T-cell (primary cell): ENCODE results near the gene PRKN. TPM values are rescaled to one million over a fixed set of nuclear protein-coding genes. Genes with fewer than 3 reads are reported as not detected.

ENCODE experiments used
- ATAC-seq, 4 experiments: fragments of 200-7000 bp in 3 of 4; fragments of 150-1000 bp in 1 of 4; cut with Tn5 transposase; replicated peaks in 1 of 4; 1 replicate in 3 of 4; 2 replicates in 1 of 4; pipeline ENCODE4 v1.10.0; 2021; ENCODE audit warnings: moderate library complexity in 3 of 4, mild to moderate bottlenecking in 2 of 4, moderate number of reproducible peaks in 1 of 4
- CTCF ChIA-PET, 2 donors: fragments of 300-600 bp; sonication (Branson Sonifier 250); formaldehyde crosslinking; loops; one replicate each; lab custom pipeline; 2022; ENCODE audit warnings: antibody characterized with exemption in 2 of 2; lab: Charles Lee
- POLR2A ChIA-PET, 2 donors: fragments of 300-600 bp; sonication (Branson Sonifier 250); formaldehyde crosslinking; loops; one replicate each; lab custom pipeline; 2022; ENCODE audit warnings: antibody characterized with exemption in 2 of 2; lab: Charles Lee
- DNase-seq, 35 experiments: peaks; one replicate each; pipeline versions ENCODE4 v3.0.0 to v3.0.0-alpha.2; 2013 to 2023
- H3K27ac ChIP-seq: one replicate; pipeline ENCODE4 v1.5.1; 2013; ENCODE audit warnings: low read length
- H3K27me3 ChIP-seq, 2 experiments: replicated peaks in 1 of 2; 1 replicate in 1 of 2; 2 replicates in 1 of 2; pipeline versions ENCODE4 v1.6.1 to v1.7.0; 2013; ENCODE audit warnings: low read length in 1 of 2, mixed read lengths in 1 of 2; ENCODE audit not compliant: control insufficient read depth in 2 of 2, insufficient read depth in 2 of 2; ENCODE audit errors: extremely low read depth in 1 of 2
- H3K36me3 ChIP-seq, 2 donors: 1 replicate in 1 of 2; 2 replicates in 1 of 2; pipeline versions ENCODE4 v1.6.1 to v1.7.0; 2013; ENCODE audit warnings: low read length in 1 of 2; ENCODE audit not compliant: control insufficient read depth in 2 of 2, insufficient read depth in 1 of 2; ENCODE audit errors: extremely low read depth in 1 of 2
- H3K4me1 ChIP-seq, 2 experiments: 1 replicate in 1 of 2; 2 replicates in 1 of 2; pipeline versions ENCODE4 v1.6.1 to v1.7.0; 2013; ENCODE audit warnings: low read length in 2 of 2, mixed read lengths in 1 of 2; ENCODE audit not compliant: insufficient read depth in 2 of 2, control insufficient read depth in 1 of 2; ENCODE audit errors: extremely low read depth in 1 of 2
- H3K4me3 ChIP-seq, 2 donors: 1 replicate in 1 of 2; 2 replicates in 1 of 2; pipeline versions ENCODE4 v1.5.1 to v1.7.0; 2013; ENCODE audit warnings: mild to moderate bottlenecking in 2 of 2, low read length in 1 of 2, moderate library complexity in 1 of 2; ENCODE audit not compliant: control insufficient read depth in 1 of 2; ENCODE audit errors: extremely low read depth in 1 of 2
- H3K9me3 ChIP-seq: 2 replicates; pipeline ENCODE4 v1.7.0; 2013
- H3K27ac Mint-ChIP-seq, 2 donors: one replicate each; pipeline ENCODE4 v1.8.0; 2020 to 2021; ENCODE audit warnings: mild to moderate bottlenecking in 2 of 2, mixed read lengths in 2 of 2
- H3K27me3 Mint-ChIP-seq, 2 donors: one replicate each; pipeline ENCODE4 v1.8.0; 2021 to 2022; ENCODE audit warnings: mixed read lengths in 2 of 2
- H3K36me3 Mint-ChIP-seq: one replicate; pipeline ENCODE4 v1.8.0; 2021; ENCODE audit warnings: mixed read lengths
- H3K4me1 Mint-ChIP-seq, 3 donors: one replicate each; pipeline ENCODE4 v1.8.0; 2020 to 2022; ENCODE audit warnings: mixed read lengths in 3 of 3, mild to moderate bottlenecking in 1 of 3
- H3K4me3 Mint-ChIP-seq, 3 donors: one replicate each; pipeline ENCODE4 v1.8.0; 2020 to 2022; ENCODE audit warnings: mild to moderate bottlenecking in 3 of 3, mixed read lengths in 3 of 3, moderate library complexity in 3 of 3
- H3K9me3 Mint-ChIP-seq, 3 donors: one replicate each; pipeline ENCODE4 v1.8.0; 2020 to 2022; ENCODE audit warnings: mixed read lengths in 3 of 3
- WGBS: methylation state at CpG from one replicate; pipeline ENCODE4 v1.1.5; 2013; ENCODE audit warnings: missing lambda C conversion rate; ENCODE audit not compliant: insufficient coverage; 5-methylcytosine and 5-hydroxymethylcytosine counted together
- total RNA-seq, 35 experiments: library from RNA in 6 of 35; stranded (reverse) in 6 of 35; fragments of 120-200 nt in 1 of 35; gene quantifications; one replicate each; pipeline versions ENCODE4 v1.2.1 to v1.2.4 and lab custom pipeline; 2013 to 2026

PRKN gene
- total RNA-seq, 5 donors from 2014 or later (not counting 1 experiment from before 2014, with no cell fraction given), result 3.4 to 7.7 (median 6.1) TPM

GRCh38 chr6:161536224-161536630 lies 1191.3 kb downstream of the PRKN start:
- Mint-ChIP-seq H3K36me3 (no peaks in the 10 kb centered on the region), H3K9me3 (peaks cover 0 to 4% (median 0%) of the 10 kb centered on the region in 3 donors), H3K4me1 (no peaks in the 10 kb centered on the region), H3K27me3 (no peaks in the 10 kb centered on the region), H3K27ac (no peak overlapping the region), H3K4me3 (no peak overlapping the region)
- H3K27ac ChIP-seq, result no peak overlapping the region
- ATAC-seq (no peak), DNase-seq (no peak)
- no peak overlapping the region for H3K4me3 ChIP-seq
- 100% methylated on average over 1 of the region's 3 CpGs for WGBS
- ChIA-PET CTCF (no interaction called here), POLR2A (no interaction called here)
- no peaks in the 10 kb centered on the region for H3K4me1 ChIP-seq
- H3K9me3 ChIP-seq, result no peaks in the 10 kb centered on the region
- no peaks in the 10 kb centered on the region for H3K27me3 ChIP-seq
- no peaks in the 10 kb centered on the region for H3K36me3 ChIP-seq

- Mint-ChIP-seq H3K4me1 (no peaks in the 10 kb centered on the region), H3K9me3 (peaks cover 0 to 4% (median 0%) of the 10 kb centered on the region in 3 donors), H3K36me3 (no peaks in the 10 kb centered on the region), H3K4me3 (no peak overlapping the region), H3K27me3 (no peaks in the 10 kb centered on the region), H3K27ac (no peak overlapping the region)
- Histone ChIP-seq H3K4me3 (no peak overlapping the region), H3K9me3 (no peaks in the 10 kb centered on the region), H3K36me3 (no peaks in the 10 kb centered on the region), H3K27ac (no peak overlapping the region), H3K4me1 (no peaks in the 10 kb centered on the region), H3K27me3 (no peaks in the 10 kb centered on the region)
- DNase-seq (no peak), ATAC-seq (no peak)
- WGBS, result 89% methylated on average over 10 of the region's 13 CpGs
- ChIA-PET POLR2A (no interaction called here), CTCF (no interaction called here)
Observed at GRCh38 chr6:161534264-161534873, 1193.2 kb downstream of the PRKN start.

GRCh38 chr6:161533266-161533665 lies 1194.3 kb downstream of the PRKN start:
- Mint-ChIP-seq H3K27me3 (no peaks in the 10 kb centered on the region), H3K36me3 (no peaks in the 10 kb centered on the region)

GRCh38 chr6:161532536-161532935 lies 1195.0 kb downstream of the PRKN start:
- no peaks in the 10 kb centered on the region for H3K27me3 ChIP-seq
- H3K36me3 ChIP-seq, result no peaks in the 10 kb centered on the region
- H3K4me3 ChIP-seq, result no peak overlapping the region
- Mint-ChIP-seq H3K36me3 (no peaks in the 10 kb centered on the region), H3K4me1 (no peaks in the 10 kb centered on the region), H3K27ac (no peak overlapping the region), H3K4me3 (no peak overlapping the region), H3K27me3 (no peaks in the 10 kb centered on the region), H3K9me3 (peaks cover 0 to 4% (median 0%) of the 10 kb centered on the region in 3 donors)
- WGBS, result 80% methylated on average over 3 of the region's 6 CpGs
- ChIA-PET POLR2A (no interaction called here), CTCF (no interaction called here)
- H3K4me1 ChIP-seq, result no peaks in the 10 kb centered on the region
- ATAC-seq (no peak), DNase-seq (no peak)
- no peaks in the 10 kb centered on the region for H3K9me3 ChIP-seq
- no peak overlapping the region for H3K27ac ChIP-seq

More at GRCh38 chr6:161533266-161533665, 1194.3 kb downstream of the PRKN start:
- H3K27ac ChIP-seq, result no peak overlapping the region
- WGBS, result 71% methylated on average over 9 of the region's 9 CpGs
- no peaks in the 10 kb centered on the region for H3K9me3 ChIP-seq
- CTCF ChIA-PET, result no interaction called here
- H3K27me3 ChIP-seq, result no peaks in the 10 kb centered on the region
- H3K9me3 Mint-ChIP-seq, result peaks cover 0 to 4% (median 0%) of the 10 kb centered on the region in 3 donors
- no peaks in the 10 kb centered on the region for H3K4me1 ChIP-seq
- POLR2A ChIA-PET, result no interaction called here
- H3K36me3 ChIP-seq, result no peaks in the 10 kb centered on the region
- H3K4me3 ChIP-seq, result no peak overlapping the region
- DNase-seq, result no peak
- no peaks in the 10 kb centered on the region for H3K4me1 Mint-ChIP-seq
- no peak overlapping the region for H3K27ac Mint-ChIP-seq
- H3K4me3 Mint-ChIP-seq, result no peak overlapping the region
- no peak for ATAC-seq

- no peak overlapping the region for H3K27ac ChIP-seq
- Mint-ChIP-seq H3K36me3 (no peaks in the 10 kb centered on the region), H3K4me3 (no peak overlapping the region), H3K27ac (no peak overlapping the region), H3K4me1 (no peaks in the 10 kb centered on the region), H3K27me3 (no peaks in the 10 kb centered on the region), H3K9me3 (no peaks in the 10 kb centered on the region)
- H3K4me3 ChIP-seq, result no peak overlapping the region
- CTCF ChIA-PET, result no interaction called here
- DNase-seq (no peak), ATAC-seq (no peak)
- no peaks in the 10 kb centered on the region for H3K4me1 ChIP-seq
- WGBS, result no CpG with 5 or more reads among the region's 1 CpG
- POLR2A ChIA-PET, result interaction anchor here in 1 of 2 donors (0.6 kb wide), 1 partner anchor 1367 kb away, joined by 3 read pairs; no protein-coding TSS in a partner anchor
- H3K27me3 ChIP-seq, result no peaks in the 10 kb centered on the region
- no peaks in the 10 kb centered on the region for H3K9me3 ChIP-seq
- H3K36me3 ChIP-seq, result no peaks in the 10 kb centered on the region
Observed at GRCh38 chr6:161526794-161527193, 1200.8 kb downstream of the PRKN start.

- WGBS, result 81% methylated on average over 2 of the region's 2 CpGs
- DNase-seq, result no peak
- Mint-ChIP-seq H3K4me1 (no peaks in the 10 kb centered on the region), H3K9me3 (peaks cover 0 to 5% (median 0%) of the 10 kb centered on the region in 3 donors), H3K36me3 (no peaks in the 10 kb centered on the region), H3K27me3 (no peaks in the 10 kb centered on the region), H3K4me3 (no peak overlapping the region), H3K27ac (no peak overlapping the region)
- Histone ChIP-seq H3K36me3 (no peaks in the 10 kb centered on the region), H3K4me1 (no peaks in the 10 kb centered on the region), H3K4me3 (no peak overlapping the region), H3K27me3 (no peaks in the 10 kb centered on the region), H3K9me3 (no peaks in the 10 kb centered on the region), H3K27ac (no peak overlapping the region)
- ChIA-PET CTCF (no interaction called here), POLR2A (no interaction called here)
- no peak for ATAC-seq
Observed at GRCh38 chr6:161523362-161523761, 1204.2 kb downstream of the PRKN start.
